ENCODE measurements around the gene SPCS1.

The SPCS1 gene

DNA sequence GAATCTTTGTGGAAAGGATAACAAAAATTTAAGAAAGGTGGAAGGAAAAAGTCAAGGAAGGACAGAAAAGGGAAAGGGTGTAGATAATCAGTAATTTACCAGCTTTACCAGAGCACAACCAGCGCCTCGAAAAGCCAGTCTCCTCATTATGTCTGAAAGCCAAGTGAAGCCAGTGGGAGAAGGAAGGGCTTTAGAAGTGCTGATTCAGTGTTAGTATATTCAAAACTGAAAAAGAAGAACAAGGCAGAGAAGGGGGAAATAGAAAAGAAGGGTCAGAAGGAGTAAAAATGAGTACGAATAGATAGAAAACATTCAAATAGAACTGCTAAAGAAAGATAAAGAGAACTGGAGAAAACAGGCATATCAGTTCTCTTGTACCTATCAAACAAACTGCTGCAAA, 24.3 kb upstream of the SPCS1 start:
- Histone ChIP-seq H3K36me3 (ENCODE audit: insufficient read depth, low read length) (peaks cover 63% of the 10 kb centered on the region), H3K4me2 (ENCODE audit: insufficient read depth, low read length) (no peak overlapping the region; the same call in 1 of the 2 replicates), H3K79me2 (ENCODE audit: insufficient read depth, low read length) (peaks cover 97% of the 10 kb centered on the region), H4K20me1 (ENCODE audit: insufficient read depth, low read length) (peaks cover 16% of the 10 kb centered on the region; the same call in 1 of the 2 replicates), H3K27ac (ENCODE audit: low read length) (no peak overlapping the region), H3K27me3 (ENCODE audit: insufficient read depth, low read length, poor library complexity) (no peaks in the 10 kb centered on the region), H3K4me3 (ENCODE audit: low read depth in 1 of 2, low read length in 2 of 2) (no peak overlapping the region), H3K9me3 (ENCODE audit: insufficient read depth, low read length, severe bottlenecking) (no peaks in the 10 kb centered on the region), H3K4me1 (ENCODE audit: insufficient read depth, low read length) (peaks cover 25% of the 10 kb centered on the region), H3K9ac (ENCODE audit: low read depth, low read length) (no peak overlapping the region; the same call in 1 of the 2 replicates), H2AFZ (ENCODE audit: low read depth, low read length) (no peak overlapping the region)
- DNase-seq = no peak
- no peak for ATAC-seq (ENCODE audit: insufficient read depth, low read depth)
- TF ChIP-seq, protein P1, sequence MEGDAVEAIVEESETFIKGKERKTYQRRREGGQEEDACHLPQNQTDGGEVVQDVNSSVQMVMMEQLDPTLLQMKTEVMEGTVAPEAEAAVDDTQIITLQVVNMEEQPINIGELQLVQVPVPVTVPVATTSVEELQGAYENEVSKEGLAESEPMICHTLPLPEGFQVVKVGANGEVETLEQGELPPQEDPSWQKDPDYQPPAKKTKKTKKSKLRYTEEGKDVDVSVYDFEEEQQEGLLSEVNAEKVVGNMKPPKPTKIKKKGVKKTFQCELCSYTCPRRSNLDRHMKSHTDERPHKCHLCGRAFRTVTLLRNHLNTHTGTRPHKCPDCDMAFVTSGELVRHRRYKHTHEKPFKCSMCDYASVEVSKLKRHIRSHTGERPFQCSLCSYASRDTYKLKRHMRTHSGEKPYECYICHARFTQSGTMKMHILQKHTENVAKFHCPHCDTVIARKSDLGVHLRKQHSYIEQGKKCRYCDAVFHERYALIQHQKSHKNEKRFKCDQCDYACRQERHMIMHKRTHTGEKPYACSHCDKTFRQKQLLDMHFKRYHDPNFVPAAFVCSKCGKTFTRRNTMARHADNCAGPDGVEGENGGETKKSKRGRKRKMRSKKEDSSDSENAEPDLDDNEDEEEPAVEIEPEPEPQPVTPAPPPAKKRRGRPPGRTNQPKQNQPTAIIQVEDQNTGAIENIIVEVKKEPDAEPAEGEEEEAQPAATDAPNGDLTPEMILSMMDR (IDR thresholded peaks at IDR 0.05; ENCODE audit: borderline replicate concordance, extremely low read depth, low read length, poor library complexity, severe bottlenecking) = no peak
- no peak for TF ChIP-seq EZH2 (IDR thresholded peaks at IDR 0.05; ENCODE audit: borderline replicate concordance, low read depth, low read length, severe bottlenecking)

DNA sequence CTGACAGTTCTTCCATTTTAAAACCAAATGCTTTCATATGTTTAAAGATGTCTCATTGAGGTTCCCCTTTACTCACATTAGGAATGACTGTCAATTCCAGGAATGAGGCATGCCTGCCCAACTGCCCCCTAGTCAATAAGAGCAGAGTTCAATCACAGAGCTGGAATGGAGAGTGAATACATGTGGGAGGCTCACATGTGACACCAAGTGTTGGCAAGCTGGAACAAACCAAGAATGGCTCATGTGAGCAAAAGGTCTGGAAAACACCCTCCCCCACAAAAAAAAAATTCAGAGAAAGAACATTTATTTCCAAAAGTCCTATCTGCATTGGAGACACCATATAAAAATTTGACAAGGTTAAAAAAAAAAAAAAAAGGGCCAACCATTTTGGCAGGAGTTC, 23.9 kb upstream of the SPCS1 start:
- Histone ChIP-seq H3K4me2 (ENCODE audit: insufficient read depth, low read length) (no peak overlapping the region), H3K27me3 (ENCODE audit: insufficient read depth, low read length, poor library complexity) (no peaks in the 10 kb centered on the region), H3K36me3 (ENCODE audit: insufficient read depth, low read length) (peaks cover 63% of the 10 kb centered on the region), H3K9me3 (ENCODE audit: insufficient read depth, low read length, severe bottlenecking) (no peaks in the 10 kb centered on the region), H3K9ac (ENCODE audit: low read depth, low read length) (no peak overlapping the region), H3K4me3 (ENCODE audit: low read depth in 1 of 2, low read length in 2 of 2) (no peak overlapping the region), H2AFZ (ENCODE audit: low read depth, low read length) (no peak overlapping the region), H3K27ac (ENCODE audit: low read length) (no peak overlapping the region), H4K20me1 (ENCODE audit: insufficient read depth, low read length) (peaks cover 15% of the 10 kb centered on the region; the same call in 1 of the 2 replicates), H3K79me2 (ENCODE audit: insufficient read depth, low read length) (peaks cover 97% of the 10 kb centered on the region), H3K4me1 (ENCODE audit: insufficient read depth, low read length) (peaks cover 29% of the 10 kb centered on the region)
- DNase-seq (no peak), ATAC-seq (ENCODE audit: insufficient read depth, low read depth) (no peak)
- TF ChIP-seq, protein P1 (IDR thresholded peaks at IDR 0.05; ENCODE audit: borderline replicate concordance, extremely low read depth, low read length, poor library complexity, severe bottlenecking) = peak; percentile 6
- TF ChIP-seq EZH2 (IDR thresholded peaks at IDR 0.05; ENCODE audit: borderline replicate concordance, low read depth, low read length, severe bottlenecking) = no peak

DNA sequence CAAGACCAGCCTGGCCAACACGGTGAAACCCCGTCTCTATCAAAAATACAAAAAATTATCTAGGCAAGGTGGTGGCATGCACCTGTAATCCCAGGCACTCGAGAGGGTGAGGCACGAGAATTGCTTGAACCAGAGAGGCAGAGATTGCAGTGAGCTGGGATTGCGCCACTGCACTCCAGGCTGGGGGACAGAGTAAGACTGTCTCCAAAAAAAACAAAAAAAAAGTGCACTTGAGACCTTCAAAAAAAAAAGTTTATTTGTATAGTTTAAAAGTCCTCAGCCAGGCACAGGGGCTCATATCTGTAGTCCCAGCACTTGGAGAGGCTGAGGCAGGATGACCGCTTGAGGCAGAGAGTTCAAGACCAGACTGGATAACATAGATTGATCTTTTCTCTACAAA, 22.3 kb upstream of the SPCS1 start:
- Histone ChIP-seq H4K20me1 (ENCODE audit: insufficient read depth, low read length) (peaks cover 26% of the 10 kb centered on the region; the same call in 1 of the 2 replicates), H2AFZ (ENCODE audit: low read depth, low read length) (no peak overlapping the region), H3K4me1 (ENCODE audit: insufficient read depth, low read length) (peaks cover 45% of the 10 kb centered on the region), H3K4me3 (ENCODE audit: low read depth in 1 of 2, low read length in 2 of 2) (peak overlapping the region in 1 of 2 experiments; percentile 80; a peak in 1 of 4 replicates), H3K27ac (ENCODE audit: low read length) (peak overlapping the region; percentile 10; the same call in 1 of the 2 replicates), H3K9ac (ENCODE audit: low read depth, low read length) (peak overlapping the region; percentile 70), H3K4me2 (ENCODE audit: insufficient read depth, low read length) (peak overlapping the region; percentile 73), H3K79me2 (ENCODE audit: insufficient read depth, low read length) (peaks cover 99% of the 10 kb centered on the region), H3K27me3 (ENCODE audit: insufficient read depth, low read length, poor library complexity) (no peaks in the 10 kb centered on the region), H3K36me3 (ENCODE audit: insufficient read depth, low read length) (peaks cover 65% of the 10 kb centered on the region), H3K9me3 (ENCODE audit: insufficient read depth, low read length, severe bottlenecking) (no peaks in the 10 kb centered on the region)
- TF ChIP-seq EZH2 (IDR thresholded peaks at IDR 0.05; ENCODE audit: borderline replicate concordance, low read depth, low read length, severe bottlenecking) = no peak
- TF ChIP-seq, protein P1 (IDR thresholded peaks at IDR 0.05; ENCODE audit: borderline replicate concordance, extremely low read depth, low read length, poor library complexity, severe bottlenecking) = no peak
- ATAC-seq (ENCODE audit: insufficient read depth, low read depth) (no peak), DNase-seq (no peak)

Measured in DND-41 (cell line).